RCC 7860 (cell line): ENCODE data around the gene SMPDL3A.

Experiments
- DNase-seq: peaks from one replicate; pipeline ENCODE4 v3.0.0-alpha.2; 2015; ENCODE audit warnings: low spot score
- FAIRE-seq: peaks from 2 replicates; lab custom pipeline; 2012; peaks lifted over from hg19 to GRCh38; lab: Jason Lieb, UNC

SMPDL3A gene

DNA sequence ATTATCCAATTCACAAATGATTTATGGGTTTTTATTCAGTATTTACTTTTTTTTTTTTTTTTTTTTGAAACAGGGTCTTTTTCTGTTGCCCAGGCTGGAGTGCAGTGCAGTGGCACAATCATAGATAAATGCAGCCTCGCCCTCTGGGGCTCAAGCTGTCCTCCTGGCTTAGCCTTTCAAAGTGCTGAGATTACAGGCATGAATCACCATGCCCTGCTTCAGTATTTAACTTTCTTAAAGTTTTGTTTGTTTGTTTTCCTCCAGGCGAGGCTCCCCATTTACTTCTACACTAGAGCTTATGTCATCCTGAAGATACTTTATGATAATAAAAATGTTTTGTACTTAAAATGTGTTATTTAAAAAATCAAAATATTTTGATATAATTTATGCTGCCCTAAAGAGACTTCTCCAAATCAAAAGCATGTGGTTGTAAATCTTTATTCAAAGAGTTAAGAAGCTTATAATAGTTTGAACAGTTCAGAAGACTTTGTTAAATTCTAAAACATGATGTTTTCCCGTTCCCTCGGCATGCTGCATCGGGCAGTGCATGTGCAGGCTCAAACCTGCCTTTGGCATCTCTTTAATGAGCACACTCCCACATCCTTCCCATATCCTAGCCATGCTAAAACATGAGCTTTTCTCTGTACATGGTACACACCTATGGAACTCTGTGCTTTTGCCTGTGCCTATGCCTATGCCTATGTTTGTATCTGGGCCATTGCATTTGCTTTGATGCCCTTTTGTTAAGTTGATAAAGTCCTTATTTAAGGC, 11.0 kb downstream of the SMPDL3A start:
- FAIRE-seq (peak; percentile 10), DNase-seq (no peak)

DNA sequence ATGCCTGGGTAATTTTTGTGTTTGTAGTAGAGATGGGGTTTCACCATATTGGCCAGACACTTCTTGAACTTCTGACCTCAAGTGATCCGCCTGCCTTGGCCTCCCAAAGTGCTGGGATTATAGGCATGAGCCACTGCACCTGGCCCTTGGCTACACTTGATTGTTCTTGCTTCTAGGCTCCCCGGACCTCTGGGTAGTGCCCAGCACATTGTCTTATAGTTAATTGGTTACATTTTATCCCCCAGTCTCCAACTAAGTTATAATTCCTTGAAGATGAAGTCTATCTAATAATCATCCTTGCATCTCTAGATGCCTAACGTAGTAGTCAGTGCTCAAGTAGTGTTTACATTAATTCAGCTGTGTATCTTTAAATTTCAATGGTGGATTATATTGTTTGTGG, 11.8 kb downstream of the SMPDL3A start:
- peak; percentile 73 for FAIRE-seq
- DNase-seq: peak; percentile 9

GRCh38 chr6:122801397-122801796, 12.3 kb downstream of the SMPDL3A start:
- FAIRE-seq (no peak), DNase-seq (no peak)

GRCh38 chr6:122803171-122803661, 14.2 kb downstream of the SMPDL3A start:
- no peak for DNase-seq
- FAIRE-seq: no peak

DNA sequence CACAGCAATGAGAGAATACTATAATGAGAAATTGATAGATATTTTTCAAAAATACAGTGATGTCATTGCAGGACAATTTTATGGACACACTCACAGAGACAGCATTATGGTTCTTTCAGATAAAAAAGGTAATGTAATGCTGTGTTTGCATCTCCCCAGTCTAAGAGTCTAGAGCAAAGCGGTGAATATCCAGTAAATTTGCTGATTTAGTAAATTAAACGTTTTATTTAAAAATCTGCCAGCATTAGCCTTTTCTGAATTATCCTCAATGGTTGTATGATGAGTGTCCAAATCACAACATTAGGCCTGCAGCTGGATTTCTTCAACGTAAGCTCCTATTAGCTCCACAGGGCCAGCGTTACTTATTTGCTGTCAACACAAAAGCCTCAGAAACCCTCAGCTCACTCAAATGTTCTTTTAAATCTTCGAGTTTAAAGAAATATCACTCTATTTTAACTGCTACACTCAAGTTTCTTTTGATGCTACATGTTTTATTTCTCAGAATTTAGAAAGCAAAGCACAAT, 16.0 kb downstream of the SMPDL3A start:
- FAIRE-seq (no peak), DNase-seq (no peak)

DNA sequence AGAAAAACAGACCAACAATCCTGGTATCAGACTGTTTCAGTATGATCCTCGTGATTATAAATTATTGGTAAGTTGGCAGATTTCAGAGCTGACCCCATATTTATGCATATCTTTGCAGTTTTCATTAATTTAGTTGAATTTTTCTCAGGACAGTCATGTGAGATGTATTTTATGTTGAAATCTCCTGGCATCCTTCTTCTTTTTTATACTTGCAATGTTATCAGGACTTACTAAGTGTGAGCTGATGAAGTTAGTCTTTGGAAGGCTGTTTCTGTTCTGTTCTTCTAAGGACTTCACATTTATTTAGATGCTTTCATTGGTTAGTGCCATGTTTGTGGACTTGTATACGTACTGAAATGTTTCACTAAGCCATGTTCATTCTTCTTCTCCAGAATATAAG, 17.2 kb downstream of the SMPDL3A start:
- DNase-seq (no peak), FAIRE-seq (no peak)

GRCh38 chr6:122808121-122808885, 19.2 kb downstream of the SMPDL3A start:
- no peak for DNase-seq
- no peak for FAIRE-seq

- no peak for FAIRE-seq
Measured at GRCh38 chr6:122809001-122809400, 19.9 kb downstream of the SMPDL3A start.

DNA sequence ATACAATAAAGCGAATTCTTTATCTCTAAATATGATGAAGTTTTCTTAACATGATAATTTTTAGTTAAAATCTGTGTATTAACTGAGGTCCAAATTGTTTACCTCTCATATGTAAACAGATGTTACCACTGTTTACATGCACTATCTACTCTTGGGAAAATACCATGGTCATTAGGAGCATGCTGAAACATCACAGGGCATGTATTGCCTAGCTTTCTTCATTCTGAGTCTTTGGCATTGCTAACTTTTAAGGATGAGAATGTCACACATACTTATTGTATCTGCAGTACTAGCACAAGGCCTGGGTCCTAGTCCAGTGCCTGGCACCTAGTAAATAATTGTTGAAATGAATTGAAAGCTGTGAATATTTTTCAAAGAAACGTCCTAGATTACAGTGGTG, 20.6 kb downstream of the SMPDL3A start:
- DNase-seq (no peak), FAIRE-seq (no peak)

More at GRCh38 chr6:122809001-122809400, 19.9 kb downstream of the SMPDL3A start:
- no peak for DNase-seq

DNA sequence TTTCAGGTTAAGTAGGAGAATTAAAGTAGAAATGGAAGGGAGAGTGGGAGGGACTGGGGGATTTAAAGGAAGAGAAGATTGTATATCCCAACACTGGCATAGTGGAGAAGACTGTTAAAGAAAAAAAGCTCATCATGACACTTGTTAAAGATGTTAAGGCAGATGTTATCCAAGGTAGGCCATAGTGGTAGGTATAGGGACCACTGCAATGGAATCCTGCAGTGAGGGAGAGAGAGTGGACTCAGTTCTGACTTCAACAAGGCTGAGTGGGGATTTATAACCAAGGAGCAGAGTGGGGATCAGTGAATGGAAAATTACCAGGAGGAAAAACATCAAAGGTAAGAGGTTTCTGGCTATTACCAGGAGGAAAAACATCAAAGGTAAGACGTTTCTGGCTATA, 21.1 kb downstream of the SMPDL3A start:
- DNase-seq: no peak
- no peak for FAIRE-seq

DNA sequence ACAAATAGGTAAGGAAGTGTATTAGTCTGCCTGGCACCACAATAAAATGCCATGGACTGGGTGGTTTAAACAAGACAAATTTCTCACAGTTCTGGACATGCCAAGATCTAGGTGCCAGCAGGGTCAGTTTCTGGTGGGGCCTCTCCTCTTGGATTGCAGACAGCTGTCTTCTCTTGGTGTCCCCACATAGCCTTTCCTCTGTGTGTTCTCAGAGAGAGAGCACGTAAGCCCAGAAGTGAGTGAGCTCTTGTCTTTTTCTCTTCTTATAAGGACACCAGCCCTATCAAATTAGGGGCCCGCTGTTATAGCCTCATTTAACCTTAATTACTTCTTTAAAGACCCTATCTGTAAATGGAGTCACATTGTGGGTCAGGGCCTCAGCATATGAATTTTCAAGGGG, 28.3 kb downstream of the SMPDL3A start:
- DNase-seq (peak; percentile 15), FAIRE-seq (no peak)

DNA sequence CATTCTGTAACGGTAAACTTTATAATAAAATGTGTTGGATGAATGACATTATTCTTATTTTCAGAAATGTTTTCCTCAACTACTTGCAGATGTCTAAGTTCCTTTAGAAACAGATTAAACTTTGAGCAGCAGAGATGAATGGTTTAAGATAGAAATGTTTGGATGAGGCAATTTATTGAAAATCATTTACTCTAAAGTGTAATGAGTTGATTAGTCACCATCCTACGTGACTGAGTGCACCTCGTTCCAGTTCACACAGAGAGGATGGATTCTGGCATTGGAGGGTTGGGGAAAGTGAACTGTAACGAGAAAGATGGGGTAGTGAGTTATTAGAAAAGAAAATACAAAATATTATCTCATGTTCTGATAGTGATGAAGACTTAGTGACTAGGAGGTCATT, 28.7 kb downstream of the SMPDL3A start:
- DNase-seq (peak; percentile 58), FAIRE-seq (peak; percentile 97)

- FAIRE-seq: peak; percentile 60
- DNase-seq: no peak
Measured at GRCh38 chr6:122818866-122819265, 29.8 kb downstream of the SMPDL3A start.

- no peak for DNase-seq
- no peak for FAIRE-seq
Measured at GRCh38 chr6:122821095-122821494, 32.0 kb downstream of the SMPDL3A start.

DNA sequence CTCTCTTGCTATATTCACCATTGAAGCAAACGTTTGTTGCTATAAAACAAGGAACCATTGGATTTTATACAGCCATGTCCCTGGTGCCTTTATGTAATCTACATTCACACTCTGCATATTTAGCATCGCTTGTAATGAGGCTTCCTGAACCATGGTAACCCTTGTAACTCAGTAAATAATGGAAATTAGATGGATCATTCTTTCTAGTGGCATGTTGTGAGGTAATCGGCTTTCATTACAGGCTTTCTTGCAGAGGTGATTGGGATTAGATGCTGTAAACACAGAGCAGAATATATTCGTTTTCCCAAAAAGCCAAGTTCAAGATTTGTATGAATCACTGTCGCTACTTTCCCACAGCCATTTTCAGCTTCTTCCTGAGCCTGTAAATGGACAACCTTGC, 36.1 kb downstream of the SMPDL3A start:
- no peak for FAIRE-seq
- DNase-seq: no peak

- no peak for FAIRE-seq
Measured at GRCh38 chr6:122829456-122829855, 40.4 kb downstream of the SMPDL3A start.

GRCh38 chr6:122831511-122831910, 42.5 kb downstream of the SMPDL3A start:
- FAIRE-seq (no peak), DNase-seq (no peak)

More at GRCh38 chr6:122829456-122829855, 40.4 kb downstream of the SMPDL3A start:
- DNase-seq: no peak

DNA sequence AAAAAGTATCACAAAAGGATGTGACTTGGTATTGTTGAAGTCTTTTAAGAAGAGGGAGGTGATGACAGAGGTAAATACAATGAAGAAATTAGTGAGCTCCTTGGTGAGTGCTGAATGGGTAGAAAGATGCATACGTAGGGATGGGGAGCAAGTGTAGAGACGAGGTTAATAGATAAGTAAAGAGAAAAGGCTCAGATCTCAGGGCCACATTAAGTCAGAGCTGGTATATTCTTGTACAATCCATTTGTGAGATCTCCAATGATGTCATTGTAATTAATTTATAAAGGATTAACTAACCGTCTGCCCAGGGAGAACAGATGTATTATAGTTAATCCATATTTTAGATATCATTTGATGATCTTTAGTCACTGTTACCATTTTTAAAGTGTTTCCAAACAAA, 43.4 kb downstream of the SMPDL3A start:
- FAIRE-seq (no peak), DNase-seq (no peak)

- FAIRE-seq (no peak), DNase-seq (no peak)
Measured at GRCh38 chr6:122833021-122833491, 44.0 kb downstream of the SMPDL3A start.

GRCh38 chr6:122838060-122838780, 49.2 kb downstream of the SMPDL3A start:
- DNase-seq: no peak
- peak; percentile 67 for FAIRE-seq

- DNase-seq: no peak
- peak; percentile 24 for FAIRE-seq
Measured at GRCh38 chr6:122839472-122839871, 50.4 kb downstream of the SMPDL3A start.
